Right lobe of liver (tissue), 4 donors: Measurements from ENCODE around the gene NNMT.

Experiments
- CTCF ChIP-seq, 4 donors: fragments of 200-600 bp in 3 of 4; fragments of 450-650 bp in 1 of 4; IDR thresholded peaks; one replicate each; pipeline versions ENCODE4 v1.5.1 to v1.8.0; 2016 to 2022; ENCODE audit warnings: antibody characterized with exemption in 4 of 4, mild to moderate bottlenecking in 2 of 4
- POLR2A ChIP-seq: fragments of 450-650 bp; IDR thresholded peaks from one replicate; pipeline ENCODE4 v1.6.1; 2017; ENCODE audit warnings: antibody characterized with exemption, mild to moderate bottlenecking
- donor health status: DM: no; HTN: no; CAD: no.
- donor health status: DM: no; HTN: no; CAD: no.
- donor health status: DM: no; HTN: yes; CAD: no.

GRCh38 chr11:114273890-114274635, 22.1 kb upstream of the NNMT start:
- TF ChIP-seq POLR2A (no peak), CTCF (IDR thresholded peaks at IDR 0.05) (no peak)
